HG03521 (cell line): Measurements from ENCODE around the gene SREBF1.

Experiments used
- ATAC-seq: cut with Tn5 transposase; IDR thresholded peaks from one replicate; pipeline ENCODE4 v1.9.1; 2021; ENCODE audit warnings: mild to moderate bottlenecking, moderate library complexity; ENCODE audit not compliant: unreplicated experiment

SREBF1 gene

GRCh38 chr17:17842111-17842876 is 5.5 kb upstream of the SREBF1 start:
- no peak for ATAC-seq

DNA sequence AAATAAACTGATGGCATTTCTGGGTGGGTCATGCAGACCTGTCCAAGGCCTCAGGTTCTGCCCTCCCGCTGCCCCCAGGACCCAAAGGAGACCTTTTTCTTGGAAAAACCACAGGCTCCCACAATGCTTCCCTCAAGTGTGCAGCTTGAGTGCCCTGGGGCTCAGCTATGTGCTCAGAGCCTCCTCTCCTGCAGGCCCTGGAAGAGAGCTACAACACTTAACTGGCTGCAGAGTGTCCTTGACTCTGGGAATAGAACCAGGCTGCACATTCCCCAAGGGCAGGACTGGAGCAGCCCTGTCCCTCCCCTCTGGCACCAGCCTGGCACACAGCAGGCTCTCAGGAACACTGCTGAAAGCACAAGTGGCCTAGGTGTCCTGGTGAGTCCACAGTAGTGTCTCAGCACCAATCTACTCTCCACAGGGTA is 4.8 kb upstream of the SREBF1 start:
- ATAC-seq = no peak

- ATAC-seq = no peak
Measured at GRCh38 chr17:17840751-17841591, 4.2 kb upstream of the SREBF1 start.

- peak; percentile 57 for ATAC-seq
Measured at GRCh38 chr17:17839791-17840707, 3.3 kb upstream of the SREBF1 start.

DNA sequence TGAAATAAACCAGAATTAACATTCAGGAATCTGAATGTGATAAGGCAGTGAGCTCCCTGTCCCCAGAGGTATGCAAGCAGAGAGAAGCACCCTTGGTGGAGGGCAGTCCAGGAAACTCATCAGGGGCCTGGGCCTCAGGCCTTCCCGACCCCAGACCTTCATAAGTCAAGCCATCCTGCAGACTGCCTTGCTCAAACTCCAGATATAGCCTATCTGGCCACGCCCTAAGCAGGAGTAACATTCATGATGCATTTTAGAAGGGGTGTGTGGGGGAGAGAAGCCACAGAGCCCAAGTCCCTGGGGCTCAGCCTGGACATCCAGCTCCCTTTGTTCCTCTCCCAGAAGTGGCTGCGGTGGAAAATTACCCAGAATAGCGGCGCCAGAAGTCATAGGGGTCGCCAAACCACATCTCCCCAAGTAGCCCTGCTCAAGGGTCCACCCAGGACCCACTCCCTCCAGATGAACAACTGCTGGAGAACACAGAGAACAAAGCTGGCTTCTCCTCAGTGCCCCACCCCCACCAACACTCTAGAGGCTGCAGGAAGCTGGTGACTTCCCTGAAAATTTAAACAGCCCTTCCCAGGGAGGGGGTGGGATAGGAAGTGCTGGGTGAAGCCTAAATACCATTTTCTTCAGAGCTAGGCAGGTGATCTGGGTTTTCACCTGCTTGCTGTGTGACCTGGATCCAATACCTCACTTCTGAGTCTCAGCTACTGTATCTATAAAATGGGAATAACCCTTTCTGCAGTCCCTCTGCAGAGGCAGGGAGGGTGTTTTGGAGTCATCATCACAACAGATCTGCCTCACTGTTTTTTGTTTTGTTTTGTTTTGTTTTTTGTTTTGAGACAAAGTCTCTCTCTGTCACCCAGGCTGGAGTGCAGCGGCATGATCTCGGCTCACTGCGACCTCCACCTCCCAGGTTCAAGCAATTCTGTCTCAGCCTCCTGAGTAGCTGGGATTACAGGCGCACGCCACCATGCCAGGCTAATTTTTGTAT is 1.5 kb upstream of the SREBF1 start:
- no peak for ATAC-seq

DNA sequence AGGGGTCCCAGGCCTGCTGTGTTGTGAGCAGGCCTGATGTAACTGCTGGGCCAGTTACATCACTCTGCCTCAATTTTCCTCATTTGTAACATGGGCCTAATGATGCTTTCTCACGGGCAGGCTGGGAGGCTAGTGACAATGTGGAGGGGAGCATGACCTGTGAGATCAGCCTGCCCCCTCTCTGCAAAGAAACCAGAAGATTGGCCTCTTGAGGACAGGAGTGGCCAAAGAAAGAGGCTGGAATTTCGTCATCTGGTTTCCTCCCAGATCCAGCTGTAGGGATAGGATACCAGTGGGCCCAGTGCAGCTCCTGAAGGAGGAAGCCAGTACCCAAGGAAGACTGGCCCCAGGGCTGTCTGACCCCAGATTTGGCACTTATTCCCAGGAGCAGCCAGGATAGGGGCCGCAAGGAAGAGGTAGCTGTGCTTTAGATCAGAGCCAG is 615 bp upstream of the SREBF1 start:
- no peak for ATAC-seq

DNA sequence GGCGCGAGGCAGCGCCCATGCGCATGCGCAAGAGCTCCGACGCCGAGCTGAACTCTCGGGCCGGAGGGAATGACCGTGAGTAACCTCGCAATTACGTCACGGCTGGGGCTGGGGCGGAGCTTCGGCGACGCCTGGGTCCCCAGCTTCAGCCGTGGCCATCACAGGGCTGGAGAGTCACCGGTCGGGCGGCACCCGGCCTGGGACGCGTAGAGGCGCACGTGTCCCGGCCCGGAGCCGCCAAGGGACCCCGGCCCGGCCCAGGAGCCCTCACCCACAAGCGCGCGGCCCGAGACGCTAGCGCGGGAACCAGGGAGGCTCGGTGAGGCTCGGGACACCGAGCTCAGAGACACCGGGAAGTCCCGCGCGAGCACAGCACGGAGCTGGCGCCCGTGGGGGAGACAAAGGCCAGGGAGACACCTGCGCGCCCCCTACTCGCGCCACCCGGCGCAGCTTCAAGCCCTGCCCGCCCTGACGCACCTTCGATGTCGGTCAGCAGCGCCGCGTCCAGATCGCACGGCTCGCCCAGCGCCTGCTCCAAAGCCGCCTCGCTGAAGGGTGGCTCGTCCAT is 452 bp downstream of the SREBF1 start:
- ATAC-seq = peak; percentile 63

DNA sequence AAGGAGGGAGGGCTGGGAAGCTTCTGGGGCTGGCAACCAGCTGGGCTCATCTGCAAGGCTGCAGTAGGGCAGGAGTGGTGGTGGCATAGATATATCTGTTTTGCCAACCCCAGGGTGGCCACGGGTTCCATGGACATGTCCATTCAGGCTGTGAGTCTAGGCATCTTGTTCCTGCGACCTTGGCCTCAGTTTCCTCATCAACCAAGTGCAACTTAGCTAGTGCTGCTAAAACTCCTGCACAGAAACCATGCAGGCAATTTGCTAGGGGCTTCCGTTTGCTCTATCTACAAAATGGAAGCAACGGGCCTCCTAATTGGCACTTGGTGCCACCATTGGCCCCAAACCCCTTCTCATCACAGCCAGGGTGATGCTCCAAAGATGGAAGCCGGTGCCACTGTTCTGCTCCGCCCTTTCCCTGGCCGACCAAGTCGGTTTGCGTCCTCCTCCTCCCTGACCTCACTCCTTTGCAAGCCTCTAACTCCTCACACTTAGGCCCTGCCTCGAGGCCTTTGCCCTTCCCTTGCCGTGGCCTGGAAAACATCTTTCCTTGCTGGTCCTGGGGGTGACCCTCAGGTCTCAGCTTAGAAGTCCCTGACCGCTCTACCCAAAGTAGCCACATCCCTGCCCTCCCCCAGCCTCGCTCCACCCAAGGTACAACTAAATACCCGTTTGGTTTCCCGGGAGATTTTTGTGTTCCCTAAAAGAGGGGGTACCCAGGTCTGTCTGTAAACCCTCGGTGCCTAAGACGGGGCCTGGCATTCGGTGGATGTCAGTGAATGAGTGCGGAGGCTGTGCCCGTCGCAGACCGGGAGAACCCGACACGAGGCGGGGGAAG is 1.2 kb downstream of the SREBF1 start:
- ATAC-seq = no peak

GRCh38 chr17:17834974-17835373 is 1.8 kb downstream of the SREBF1 start:
- no peak for ATAC-seq

DNA sequence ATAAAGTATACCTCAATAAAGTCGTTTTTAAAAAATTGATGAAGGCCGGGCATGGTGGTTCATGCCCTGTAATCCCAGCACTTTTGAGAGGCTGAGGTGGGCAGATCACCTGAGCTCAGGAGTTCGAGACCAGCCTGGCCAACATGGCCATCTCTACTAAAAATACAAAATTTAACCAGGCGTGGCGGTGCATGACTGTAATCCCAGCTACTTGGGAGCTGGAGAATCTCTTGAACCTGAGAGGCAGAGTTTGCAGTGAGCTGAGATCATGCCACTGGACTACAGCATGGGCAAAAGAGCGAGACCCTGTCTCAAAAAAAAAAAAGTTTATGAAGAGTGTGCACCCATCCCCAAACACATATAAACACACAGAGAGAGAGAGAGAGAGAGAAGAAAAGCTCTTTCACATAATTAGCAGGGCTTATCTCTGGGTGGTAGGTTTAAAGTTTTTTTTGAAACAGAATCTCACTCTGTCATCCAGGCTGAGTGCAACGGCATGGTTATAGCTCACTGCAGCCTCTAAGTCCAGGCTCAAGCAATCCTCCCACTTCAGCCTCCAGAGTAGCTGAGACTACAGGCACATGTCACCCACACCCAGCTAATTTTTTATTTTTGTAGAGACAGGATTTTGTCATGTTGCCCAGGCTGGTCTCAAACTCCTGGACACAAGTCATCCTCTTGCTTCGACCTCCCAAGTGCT is 3.0 kb downstream of the SREBF1 start:
- ATAC-seq = no peak

DNA sequence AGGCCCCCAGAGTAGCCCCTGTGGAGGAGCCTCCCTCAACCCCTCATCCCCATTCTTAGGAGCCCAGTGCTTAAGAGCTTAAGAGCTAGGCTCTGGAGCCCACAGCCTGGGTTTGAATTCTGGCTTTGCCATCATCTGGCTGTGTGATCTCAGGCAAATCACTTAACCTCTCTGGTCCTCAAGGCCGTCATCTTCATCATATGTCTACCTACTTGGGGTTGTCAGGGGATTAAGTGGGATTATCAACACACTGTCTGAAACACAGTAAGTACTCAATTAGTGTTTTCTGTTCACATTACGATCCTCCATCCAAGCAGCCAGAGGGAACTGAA is 4.8 kb downstream of the SREBF1 start:
- ATAC-seq = no peak

DNA sequence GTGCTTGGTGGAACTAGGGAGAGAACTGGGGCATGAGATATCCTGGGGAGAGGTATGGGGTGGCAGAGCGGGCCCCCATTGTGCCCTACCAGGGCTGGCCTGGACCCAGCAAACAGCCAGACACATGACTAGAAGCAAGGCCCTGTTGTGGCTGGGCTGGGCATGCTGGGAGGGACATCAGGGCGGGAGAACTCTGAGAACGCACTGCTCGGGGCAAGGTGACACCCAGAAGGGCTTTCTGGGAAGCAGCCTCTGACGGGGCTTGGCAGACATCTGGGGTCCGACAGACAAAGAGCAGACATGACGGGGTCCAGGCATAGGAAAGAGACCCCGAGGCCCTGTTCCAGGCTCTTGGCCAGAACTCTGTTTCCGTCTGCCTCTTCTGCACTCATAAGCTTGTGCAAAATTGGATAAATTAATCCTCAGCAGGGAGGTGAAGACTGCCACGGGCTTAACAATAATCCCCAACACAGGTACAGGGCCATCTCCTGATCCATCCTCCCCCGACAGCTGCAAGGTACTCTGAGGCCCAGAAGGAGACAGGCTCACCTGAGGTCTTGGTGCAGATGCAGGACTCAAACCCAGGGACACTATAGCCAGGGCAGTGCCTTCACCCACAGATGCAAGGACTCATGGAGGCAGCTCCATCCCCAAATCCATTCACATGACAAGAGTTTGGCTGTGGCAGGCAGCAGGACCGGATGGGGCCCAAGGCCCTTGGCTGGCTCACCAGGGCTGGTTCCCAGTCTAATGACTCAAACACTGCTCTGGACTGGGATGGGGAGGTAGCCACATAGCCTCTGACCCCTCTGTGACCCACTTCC is 5.4 kb downstream of the SREBF1 start:
- no peak for ATAC-seq

DNA sequence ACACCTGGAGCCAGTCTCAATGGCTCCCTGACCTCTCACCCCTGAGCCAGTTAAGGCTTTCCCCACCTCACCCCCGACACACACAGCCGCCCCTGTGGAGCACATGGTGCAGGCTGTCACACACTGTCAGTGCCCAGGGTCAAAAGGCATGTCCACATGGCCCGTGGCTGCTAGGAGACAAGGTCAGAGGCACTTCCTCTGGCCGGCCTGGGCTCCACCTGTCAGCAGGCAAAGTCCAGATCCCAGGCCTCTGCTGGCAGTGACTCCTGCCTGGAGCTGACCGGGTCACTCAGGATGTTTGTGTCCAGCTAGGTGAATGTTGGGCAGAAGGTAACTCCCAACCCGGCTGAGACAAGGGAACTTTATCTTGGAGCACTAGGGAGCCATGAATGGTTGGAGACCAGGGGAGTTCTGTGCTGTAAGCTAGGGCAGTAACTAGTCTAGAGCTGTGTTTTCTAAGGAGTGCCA is 6.0 kb downstream of the SREBF1 start:
- no peak for ATAC-seq

- no peak for ATAC-seq
Measured at GRCh38 chr17:17830269-17830567, 6.6 kb downstream of the SREBF1 start.

DNA sequence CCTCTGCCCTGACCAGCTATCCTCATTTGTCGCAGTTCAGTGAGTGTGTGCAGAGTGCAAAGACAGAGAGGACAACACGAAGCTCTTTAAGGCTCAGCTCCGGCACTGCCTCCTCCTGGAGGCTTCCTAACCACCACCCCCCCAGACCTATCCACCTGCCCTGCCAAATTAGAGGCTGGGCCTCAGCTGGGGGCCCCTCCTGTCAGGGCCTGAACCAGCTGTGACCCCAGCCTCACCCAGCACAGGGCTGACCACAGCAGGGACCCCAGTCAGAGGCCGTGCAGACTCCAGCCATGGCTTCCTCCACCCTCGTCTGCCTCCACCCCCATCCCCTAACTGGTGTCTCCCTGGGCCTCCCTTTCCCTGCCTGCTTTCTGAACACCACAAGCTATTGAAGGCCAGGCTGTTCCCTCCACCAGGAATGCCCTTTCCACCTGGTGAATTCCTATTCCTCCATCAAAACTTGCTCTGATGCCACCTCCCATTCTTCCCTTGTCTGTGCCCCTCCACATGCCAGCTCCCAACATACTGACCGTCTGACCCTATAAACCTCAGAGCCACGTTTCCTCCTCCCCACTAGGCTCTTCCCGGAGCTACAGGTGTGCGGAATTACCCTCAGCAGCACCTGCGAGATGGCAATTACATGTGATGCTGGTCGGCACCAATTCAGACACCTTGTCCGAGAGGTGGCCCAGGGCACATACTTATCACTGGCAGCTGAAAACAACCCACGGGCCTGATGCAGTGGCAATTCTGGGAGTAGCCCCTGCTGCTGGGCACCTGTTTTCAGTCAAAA is 8.8 kb downstream of the SREBF1 start:
- ATAC-seq = no peak

DNA sequence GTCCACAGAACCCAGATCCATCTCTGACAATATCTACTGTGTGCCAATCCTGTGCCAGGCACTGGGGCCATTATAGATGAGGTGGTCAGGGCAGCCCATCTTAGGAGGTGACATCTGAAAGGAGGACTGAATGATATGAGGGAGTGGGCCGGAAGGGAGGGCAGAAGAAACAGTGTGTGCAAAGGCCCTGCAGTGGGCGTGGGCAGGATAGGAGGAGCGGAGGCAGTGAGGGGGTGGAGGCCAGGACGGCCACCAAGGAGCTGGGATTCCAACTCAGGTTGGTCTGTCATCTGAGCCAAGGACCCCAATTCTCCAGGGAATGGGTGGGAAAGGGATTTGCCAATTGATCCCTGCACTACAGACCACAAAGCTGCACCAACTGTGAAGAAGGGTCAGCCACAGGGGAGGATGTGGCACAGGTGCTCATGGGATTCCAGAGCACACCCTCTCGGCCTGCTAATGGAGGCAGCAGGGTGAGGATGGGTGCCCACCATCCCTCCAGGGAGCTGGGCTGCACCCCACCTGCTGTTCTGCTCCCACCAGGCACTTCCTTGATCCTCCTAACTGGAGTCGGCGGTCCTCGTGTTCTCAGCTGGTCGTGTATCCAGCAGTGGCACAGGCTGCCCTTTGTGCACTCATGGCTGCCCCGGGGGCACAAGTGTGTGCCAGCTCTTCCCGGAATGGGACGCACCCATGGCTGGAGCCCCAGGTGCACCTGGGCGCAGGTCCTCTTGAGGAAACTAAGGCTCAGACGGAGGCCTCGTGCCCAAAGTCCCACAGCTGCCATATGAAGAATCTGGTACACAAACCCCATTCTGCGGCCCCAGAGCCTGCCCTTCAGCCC is 9.6 kb downstream of the SREBF1 start:
- no peak for ATAC-seq
